Measurements from ENCODE around the gene MXRA7.
"Not testable (repeated sequence)": the region's sequence is repeated elsewhere in the genome, so short reads cannot be mapped to it uniquely, and the experiment has no call there.

Gene MXRA7, protein sequence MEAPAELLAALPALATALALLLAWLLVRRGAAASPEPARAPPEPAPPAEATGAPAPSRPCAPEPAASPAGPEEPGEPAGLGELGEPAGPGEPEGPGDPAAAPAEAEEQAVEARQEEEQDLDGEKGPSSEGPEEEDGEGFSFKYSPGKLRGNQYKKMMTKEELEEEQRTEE

DNA sequence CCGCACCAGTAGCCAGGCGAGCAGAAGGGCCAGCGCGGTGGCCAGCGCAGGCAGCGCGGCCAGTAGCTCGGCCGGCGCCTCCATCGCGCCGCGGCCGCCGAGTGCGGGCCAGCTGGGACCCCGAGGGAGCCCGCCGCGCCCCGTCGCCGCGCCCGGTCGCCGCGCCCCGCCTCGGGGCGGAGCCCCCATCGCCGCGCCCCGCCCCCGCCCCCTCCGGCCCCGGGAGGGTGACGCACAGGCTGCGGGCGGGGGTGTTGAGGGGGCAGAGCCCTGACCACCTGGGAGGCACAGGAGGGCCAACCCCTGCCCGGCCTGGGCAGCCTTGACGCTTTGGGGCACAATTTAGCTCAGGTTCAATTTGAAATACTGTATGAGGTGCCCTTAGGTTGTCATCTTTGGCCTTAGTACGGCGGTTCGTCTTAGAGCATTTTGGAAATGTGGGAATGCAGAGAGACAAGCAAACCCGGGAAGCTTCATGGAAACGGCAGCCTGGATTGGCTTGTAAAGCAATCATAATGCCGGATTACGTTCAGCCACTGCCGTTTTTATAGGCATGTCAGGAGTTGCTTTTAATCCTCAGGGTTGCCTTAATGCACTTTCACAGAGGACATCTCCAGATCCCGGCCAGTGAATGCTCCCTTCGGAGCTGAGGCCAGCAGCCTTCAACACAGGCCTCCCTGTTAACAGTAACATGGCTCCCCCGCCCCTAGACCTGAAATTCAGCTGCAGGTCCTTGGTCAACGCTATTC lies at the start of gene MXRA7:
MXRA7 (minus strand) TSS at position 103 of the 749 bp plus-strand sequence; CDS start at position 84, 19 bp downstream.
- peak in 37 of 51 donors; percentile 18 to 80 (median 55) for DNase-seq

DNA sequence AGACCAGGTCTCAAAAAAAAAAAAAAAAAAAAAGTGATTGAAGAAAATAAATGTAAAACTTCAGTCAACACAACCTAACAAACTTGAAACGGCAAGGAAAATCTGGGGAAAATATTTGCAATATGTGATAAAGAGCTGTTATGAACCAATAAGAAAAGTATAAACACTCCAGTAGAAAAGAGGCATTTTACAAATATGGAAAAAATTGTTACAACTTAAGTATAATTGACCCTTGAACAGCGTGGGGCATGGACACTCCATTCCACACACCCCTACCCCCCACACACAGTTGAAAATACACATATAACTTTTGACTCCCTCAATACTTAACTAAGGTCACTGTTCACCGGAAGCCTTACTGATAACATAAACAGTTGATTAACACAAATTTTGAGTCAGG lies 47.8 kb upstream of the MXRA7 start:
- DNase-seq = no peak

DNA sequence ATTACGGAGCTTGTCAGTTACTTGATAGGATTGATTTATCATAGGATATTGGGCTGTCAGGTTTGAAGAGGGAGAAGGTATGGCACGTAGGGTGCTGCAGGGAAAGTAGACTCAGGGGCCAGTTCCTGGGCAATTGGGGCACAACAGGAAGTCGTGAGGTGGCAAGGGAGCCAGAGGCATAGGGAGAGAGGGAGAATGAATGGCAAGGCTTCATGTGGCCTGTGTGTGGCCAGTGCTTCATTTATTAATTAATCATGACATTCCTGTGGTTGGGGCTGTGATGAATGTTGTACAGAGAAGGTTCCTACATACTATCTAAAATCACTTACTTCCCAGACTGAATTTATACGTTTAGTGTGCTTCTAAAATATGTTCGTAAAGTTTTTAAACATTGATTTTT lies 46.5 kb upstream of the MXRA7 start:
- DNase-seq = no peak

DNA sequence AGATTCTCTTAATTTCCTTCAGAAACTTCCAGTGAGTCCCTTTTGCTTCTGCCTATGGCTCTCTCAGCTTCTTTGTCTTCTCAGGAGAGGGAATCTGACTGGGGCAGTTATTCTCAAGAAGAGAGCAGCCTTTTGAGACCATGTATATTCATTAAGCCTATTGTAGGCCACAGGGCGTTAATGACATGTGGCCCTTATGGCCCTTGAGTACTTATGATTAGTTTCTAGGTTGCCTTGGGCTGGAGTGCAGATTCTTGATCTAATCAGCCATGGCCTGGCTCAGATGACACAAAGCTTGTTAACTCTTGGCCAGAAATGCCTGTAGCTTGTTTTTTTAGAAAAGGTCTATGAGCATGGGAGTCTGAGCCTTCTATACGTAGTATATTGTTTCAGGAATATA lies 44.5 kb upstream of the MXRA7 start:
- no peak for DNase-seq

DNA sequence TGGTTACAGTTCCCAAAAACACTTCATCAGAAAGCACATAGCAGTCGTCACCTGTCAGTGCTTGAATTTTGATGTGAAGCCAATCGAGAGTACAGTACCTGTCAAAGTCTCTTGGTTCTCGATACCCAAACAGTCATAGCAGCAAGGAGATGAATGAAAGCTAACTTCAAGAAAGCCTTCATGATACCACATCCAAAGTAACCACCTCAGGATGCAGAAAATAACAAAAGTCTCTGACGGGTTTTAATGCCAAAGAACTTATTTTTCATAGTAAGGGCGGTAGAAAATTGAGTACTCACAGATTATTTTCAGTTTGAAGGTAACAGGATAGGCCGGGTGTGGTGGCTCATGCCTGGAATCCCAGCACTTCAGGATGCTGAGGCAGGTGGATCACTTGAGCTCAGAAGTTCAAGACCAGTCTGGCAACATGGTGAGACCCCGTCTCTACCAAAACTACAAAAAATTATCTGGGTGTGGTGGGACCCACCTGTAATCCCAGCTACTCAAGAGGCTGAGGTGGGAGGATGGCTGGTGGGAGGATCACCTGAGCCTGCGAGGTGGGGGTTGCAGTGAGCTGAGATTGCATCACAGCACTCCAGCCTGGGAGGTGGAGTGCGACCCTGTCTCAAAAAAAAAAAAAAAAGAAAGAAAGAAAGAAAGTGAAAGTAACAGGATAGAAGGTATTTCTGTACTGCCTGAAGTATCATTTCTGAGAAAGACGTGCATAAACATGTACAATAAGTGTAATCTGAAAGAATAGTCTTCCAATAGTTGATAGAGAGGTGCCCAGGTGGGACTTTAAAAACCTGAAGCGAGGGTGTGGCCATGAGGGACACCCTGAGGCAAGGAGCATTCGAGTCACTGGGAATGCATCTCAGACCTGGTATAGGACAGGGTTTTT lies 42.5 kb upstream of the MXRA7 start:
- DNase-seq = no peak

DNA sequence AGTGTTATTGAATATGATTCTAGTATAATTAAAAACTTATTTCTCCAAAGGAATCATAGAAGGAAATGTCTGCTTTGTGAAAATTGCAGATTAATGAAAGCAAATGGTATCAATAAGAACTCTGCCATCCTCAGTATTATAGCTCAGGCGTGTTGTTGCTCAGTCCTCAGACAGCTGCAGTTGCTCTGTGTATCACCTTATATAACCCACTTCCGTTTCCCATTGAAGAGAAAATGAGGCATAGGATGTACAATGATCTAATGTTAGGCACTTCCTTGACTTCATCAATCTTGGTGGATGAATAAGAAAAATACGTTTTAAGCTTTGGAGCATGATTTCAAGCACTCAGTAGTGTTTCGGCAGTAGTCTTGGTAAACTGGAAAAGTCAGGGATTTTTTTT lies 41.2 kb upstream of the MXRA7 start:
- no peak for DNase-seq

DNA sequence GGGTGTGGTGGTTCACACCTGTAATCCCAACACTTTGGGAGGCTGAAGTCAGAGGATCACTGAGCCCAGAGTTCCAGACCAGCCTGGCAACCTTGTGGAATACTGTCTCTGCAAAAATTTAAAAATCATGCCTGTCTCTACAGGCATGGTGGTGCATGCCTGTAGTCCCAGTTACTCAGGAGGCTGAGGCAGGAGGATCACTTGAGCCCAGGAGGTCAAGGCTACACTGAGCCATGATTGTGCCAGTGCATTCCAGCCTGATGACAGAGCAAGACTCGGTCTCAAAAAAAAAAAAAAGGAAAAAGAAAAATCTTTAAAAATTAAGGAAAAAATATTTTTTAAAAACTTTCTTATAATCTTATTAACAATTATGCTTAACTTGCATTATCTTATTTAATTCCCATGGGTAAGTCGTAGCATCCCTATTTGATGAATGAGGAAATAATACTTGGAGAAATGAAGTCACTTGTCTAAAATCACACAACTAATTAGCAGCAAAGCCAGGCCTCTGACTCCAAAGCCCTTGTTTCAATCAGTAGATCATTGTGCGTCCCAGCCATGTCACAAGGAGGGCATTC lies 40.7 kb upstream of the MXRA7 start:
- no peak for DNase-seq

DNA sequence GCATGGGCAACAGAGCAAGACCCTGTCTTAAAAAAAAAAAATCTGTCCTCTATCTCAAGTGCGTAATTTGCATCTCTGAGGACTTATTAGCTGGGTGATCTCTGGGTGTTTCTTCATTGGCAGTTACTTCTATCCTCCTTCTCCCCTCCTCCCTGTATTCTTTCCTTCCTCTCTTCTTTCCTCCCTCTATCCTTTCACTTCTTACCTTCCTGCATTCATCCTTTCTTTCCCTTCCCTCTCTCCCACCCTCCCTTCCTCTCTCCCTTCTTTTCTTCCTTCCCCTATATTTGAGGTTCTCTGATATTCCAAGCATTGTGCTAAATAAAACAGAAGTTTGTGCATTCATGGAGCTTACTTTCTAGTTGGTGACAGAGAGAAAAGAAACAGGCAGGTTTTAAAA lies 37.9 kb upstream of the MXRA7 start:
- no peak for DNase-seq

DNA sequence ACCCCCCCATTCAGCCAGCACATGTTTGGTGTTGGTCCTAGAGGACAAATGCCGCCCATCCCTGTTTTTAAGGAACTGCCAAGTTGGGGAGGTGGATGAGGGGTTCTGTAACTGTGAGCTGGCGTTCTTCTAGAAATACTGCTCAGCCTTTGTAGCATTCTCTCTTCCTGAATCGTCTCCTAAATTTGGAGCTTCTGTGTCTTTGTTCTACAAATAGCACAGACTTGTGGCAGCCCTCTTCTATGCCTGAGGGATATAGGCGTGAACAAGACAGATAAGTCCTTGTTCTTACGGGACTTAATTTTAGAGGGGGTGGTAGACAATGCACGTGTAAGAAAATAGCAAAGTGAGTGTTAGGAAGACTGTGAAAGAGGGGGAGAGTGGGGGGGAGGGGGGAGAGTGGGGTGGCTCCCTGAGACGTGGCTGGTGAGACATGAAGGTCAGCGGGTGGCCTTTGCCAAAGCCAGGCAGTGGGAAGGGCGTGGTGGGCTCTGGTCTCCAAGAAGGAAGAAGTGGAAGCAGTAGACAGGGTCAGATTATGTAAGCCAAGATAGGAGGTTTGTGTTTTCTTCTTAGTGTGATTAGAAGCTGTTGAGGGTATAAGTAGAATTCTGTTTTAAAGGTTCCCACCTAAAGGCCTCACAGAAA lies 37.1 kb upstream of the MXRA7 start:
- DNase-seq = peak in 2 of 51 donors; percentile 4 to 32

DNA sequence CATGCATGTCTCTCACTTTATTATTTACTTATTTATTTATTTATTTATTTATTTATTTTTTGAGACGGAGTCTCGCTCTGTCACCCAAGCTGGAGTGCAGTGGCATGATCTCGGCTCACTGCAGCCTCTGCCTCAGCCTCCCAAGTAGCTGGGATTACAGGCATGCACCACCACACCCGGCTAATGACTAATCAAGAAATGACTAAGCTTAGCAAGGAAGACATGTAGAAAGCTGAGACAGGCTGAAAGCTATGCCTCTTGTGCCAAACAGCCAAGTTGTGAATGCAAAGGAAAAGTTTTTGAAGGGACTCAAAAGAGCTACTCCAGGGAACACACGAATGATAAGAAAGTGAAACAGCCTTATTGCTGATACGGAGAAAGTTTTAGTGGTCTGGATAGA lies 35.0 kb upstream of the MXRA7 start:
- not testable (repeated sequence) for DNase-seq

DNA sequence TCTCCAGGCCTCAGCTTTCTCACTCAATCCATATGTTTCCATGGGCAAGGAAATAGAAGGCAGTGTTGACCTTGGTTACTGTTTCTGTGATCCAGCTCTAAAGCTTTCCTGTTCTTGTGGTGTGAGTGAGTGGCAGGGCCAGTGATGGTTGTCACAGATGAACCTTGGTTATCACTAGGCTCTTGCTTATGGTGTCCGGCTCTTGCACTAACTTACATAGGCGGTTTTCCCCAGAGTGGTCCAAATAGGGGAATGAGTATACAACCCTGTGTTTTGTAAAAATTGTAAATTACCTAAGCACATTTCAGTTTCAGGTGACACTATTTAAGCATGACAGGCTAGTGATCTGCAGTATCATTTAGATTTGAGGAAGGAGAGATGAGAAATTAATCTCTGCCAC lies 34.0 kb upstream of the MXRA7 start:
- no peak for DNase-seq

DNA sequence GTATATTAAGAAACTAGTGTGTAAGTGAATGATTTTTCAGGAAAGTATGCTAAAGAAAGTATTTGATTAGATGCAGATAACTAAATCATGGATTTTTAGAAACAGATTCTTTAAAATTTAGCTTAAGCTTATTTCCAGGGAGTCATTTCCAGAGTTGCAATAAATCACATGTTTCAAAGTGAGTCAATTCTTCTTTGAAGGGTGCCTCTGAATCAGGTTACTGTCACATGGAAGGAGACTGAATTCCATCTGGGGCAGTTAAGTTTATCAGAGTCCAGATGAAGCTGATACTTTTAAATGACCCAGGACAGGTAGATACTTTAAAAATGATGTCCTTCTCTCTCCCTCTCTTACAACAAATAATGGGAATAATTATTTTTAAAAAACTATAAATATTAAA lies 32.2 kb upstream of the MXRA7 start:
- no peak for DNase-seq

DNA sequence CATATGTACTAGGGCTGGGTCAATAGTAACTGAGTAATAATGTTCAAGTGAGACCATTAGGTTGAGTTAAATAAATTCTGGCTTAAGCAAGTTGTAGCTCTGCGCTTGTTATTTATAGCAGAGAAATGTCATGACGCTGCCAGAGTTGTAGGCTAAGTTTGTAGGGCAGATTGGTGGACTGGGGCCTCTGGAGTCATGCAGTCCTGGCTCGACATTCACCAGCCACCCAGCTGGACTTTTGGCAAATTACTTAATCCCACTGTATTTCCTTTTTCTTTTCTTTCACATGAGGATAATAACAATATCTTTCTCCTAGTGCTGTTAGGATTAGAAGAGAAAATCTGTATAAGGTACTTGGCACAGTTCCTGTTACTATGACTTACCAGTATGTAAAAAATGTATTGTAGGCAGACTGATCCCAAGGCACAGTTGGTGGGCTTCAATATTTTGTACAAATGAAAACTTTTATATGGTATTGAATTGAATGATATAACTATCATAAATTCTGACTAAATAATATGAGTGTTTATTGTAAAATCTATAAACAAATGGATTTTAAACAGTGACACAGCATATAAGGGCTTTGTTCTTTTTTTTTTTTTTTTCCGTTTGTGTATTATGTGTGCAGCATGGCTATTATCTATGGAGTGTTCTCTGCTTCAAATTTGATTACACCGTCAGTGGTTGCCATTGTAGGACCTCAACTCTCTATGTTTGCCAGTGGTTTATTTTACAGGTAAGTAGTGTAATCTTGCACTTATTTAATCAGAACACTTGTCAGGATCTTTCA lies 29.8 kb upstream of the MXRA7 start:
- no peak for DNase-seq

DNA sequence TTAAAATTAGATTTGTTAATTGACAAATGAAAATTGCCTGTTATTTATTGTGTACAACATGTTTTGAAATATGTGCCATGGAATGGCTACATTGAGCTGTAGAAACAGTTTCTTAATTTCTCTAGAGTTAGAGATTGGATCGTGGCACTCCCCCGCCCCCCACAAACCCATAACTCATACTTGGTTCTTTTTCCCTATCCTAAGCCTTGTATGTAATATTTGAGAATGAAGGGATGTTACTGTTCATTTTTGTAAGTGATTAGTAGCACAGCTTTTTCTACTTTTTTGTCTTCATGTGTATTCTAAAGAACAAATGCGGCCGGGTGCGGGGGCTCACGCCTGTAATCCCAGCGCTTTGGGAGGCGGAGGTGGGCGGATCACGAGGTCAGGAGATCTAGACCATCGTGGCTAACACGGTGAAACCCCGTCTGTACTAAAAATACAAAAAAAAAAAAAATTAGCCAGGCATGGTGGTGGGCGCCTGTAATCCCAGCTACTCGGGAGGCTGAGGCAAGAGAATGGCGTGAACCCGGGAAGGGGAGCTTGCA lies 28.9 kb upstream of the MXRA7 start:
- DNase-seq = not testable (repeated sequence)

DNA sequence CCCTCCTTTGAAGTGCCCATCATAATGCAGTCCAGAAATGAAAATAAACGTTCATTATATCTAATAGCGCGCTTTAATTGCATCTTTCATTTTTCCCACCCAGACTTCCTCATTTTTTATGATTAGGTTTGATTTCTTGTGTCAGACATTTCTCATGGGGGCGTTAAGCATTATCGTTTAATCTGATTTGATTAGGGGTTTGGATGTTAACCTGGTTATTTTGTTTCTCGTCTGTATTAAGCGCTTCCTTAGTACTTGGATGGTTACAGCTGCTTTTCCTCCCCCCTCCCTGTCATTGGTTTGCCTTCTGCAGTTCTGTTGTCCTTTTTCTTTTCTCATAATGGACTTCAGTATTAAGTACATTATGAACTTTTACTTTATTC lies 27.7 kb upstream of the MXRA7 start:
- no peak for DNase-seq

DNA sequence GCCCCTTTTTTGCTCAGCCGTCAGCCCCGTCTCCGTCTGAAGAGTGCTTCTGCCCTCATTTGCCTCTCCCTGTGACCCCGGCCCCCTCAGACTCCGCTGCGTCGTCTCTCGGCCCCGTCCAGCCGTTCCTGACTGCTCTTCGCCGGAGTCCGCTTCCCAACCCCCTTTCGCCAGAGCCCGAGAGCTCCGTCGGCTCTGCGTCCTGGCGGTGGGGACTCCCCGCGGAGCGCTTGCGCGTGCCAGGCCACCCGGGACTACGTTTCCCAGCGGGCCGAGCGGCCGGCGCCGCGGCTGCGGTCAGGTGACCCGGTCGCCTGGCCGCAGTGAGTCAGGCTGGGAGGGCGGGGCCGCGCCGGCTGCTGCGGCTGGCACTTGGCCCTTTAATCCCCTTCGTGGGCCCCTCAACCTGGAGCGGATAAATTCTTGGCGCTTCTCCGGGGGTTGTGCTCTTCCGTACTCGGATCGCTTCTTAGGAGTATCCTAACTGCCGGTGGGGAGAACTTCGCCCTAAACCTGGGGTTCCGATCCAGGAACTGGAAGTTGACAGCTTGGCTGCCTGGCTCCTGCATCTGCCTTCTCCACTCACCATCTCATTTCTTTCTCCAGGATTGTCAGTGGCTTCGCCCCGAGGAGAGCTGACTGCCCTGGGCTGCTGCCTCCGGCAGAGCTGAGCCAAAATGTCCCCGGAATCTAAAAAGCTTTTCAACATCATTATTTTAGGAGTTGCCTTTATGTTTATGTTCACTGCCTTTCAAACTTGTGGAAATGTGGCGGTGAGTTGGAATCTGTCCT lies 27.1 kb upstream of the MXRA7 start, which contains the start of gene MFSD11:
MFSD11 (plus strand) TSS at position 444 of the 792 bp plus-strand sequence; CDS start at position 678, 234 bp downstream.
- DNase-seq = peak in 50 of 51 donors; percentile 67 to 99 (median 91)

DNA sequence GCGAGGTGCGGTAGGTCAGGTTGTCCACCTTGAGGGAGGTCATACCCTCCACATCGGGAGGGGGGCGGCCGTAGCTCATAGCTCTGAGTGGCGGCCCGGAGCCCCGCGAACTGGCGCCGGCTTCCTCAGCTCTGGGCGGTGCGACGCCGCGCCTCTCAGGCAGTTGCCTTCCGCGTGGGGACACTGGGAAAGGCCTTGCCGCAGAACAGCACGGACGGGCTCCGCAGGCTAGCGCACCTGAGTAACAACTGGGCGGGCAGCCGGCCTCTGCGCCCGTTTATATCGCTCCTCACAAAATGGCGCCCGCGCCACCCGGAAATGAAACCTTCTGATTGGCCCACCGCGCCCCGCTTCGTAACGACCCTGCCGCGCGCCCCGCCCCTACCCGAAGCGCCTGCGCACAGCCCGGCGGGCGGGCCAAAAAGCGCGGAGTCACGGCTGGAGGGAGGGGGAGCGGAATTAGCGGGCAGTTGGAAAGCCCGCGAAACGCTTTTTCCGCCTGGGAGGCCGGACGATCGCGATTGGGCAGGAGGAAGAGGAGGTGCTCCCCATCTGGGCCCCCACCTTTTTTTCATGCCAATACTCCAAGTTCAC lies 26.4 kb upstream of the MXRA7 start, which contains the start of gene SRSF2:
SRSF2 (minus strand) TSS at position 250 of the 594 bp plus-strand sequence; CDS start at position 79, 171 bp downstream.
- DNase-seq = peak; percentile 88 to 99 (median 97)

DNA sequence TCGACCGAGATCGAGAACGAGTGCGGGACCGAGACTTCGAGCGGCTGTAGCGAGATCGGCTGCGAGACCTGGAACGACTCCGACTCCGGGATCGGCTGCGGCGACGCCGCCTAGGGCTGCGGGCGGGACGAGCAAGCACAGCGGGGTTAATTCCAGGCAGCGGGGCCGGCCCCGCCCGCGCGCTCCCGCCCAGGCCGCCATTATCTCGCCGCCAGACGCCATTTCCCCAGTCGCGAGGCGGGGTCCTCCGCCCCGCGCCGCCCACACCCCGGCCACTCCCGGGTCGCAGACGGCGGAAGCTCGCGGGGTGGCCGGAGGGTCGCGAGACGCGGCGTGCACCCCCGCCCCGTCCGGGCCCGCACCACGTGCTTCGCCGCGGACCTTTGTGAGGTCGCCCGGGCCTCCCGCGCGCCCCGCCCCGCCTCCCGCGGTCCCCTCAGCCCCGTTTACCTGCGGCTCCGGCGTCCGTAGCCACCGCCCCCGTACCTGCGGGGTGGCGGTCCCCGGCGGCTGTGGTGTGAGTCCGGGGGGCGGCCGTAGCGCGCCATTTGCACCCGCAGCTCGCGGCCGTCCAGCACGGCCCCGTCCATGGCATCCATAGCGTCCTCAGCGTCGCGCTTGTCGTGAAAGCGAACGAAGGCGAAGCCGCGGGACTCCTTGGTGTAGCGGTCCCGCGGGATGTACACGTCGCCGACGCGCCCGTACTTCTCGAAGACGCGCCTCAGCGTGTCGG lies 25.8 kb upstream of the MXRA7 start:
- DNase-seq = peak in 49 of 51 donors; percentile 16 to 79 (median 61)
